Neural progenitor cell (in vitro differentiated cells): ENCODE data around the gene ZDHHC8. TPM values are rescaled to one million over a fixed set of nuclear protein-coding genes. Genes with fewer than 3 reads are reported as not detected.

Experiments used
- DNase-seq: peaks from one replicate; pipeline ENCODE4 v3.0.0-alpha.2; 2016; ENCODE audit warnings: low spot score
- H2AFZ ChIP-seq: fragments of 200-600 bp; sonication (generic); replicated peaks from 2 replicates; pipeline ENCODE4 v1.6.1; 2016; ENCODE audit warnings: antibody characterized with exemption
- H3F3A ChIP-seq: fragments of 200-600 bp; sonication (generic); 2 replicates; pipeline ENCODE4 v1.6.1; 2016; ENCODE audit warnings: antibody characterized with exemption, low read depth
- H3K27ac ChIP-seq: fragments of 200-600 bp; sonication (generic); 2 replicates; pipeline ENCODE4 v1.5.1; 2016; ENCODE audit warnings: mild to moderate bottlenecking
- H3K27me3 ChIP-seq: fragments of 200-600 bp; sonication (generic); 2 replicates; pipeline ENCODE4 v1.6.1; 2016; ENCODE audit warnings: mild to moderate bottlenecking, moderate library complexity
- H3K36me3 ChIP-seq: fragments of 200-600 bp; sonication (generic); 2 replicates; pipeline ENCODE4 v1.5.1; 2016
- H3K4me1 ChIP-seq: fragments of 200-600 bp; sonication (generic); 2 replicates; pipeline ENCODE4 v1.6.1; 2016; ENCODE audit warnings: mixed run types
- H3K4me2 ChIP-seq: fragments of 200-600 bp; sonication (generic); 2 replicates; pipeline ENCODE4 v1.6.1; 2016
- H3K4me3 ChIP-seq: fragments of 200-600 bp; sonication (generic); 2 replicates; pipeline ENCODE4 v1.5.1; 2016
- H3K79me2 ChIP-seq: fragments of 200-600 bp; sonication (generic); 2 replicates; pipeline ENCODE4 v1.6.1; 2016; ENCODE audit warnings: low read depth
- H3K9ac ChIP-seq: fragments of 200-600 bp; sonication (generic); 2 replicates; pipeline ENCODE4 v1.6.1; 2016
- H3K9me3 ChIP-seq: fragments of 200-600 bp; sonication (generic); 2 replicates; pipeline ENCODE4 v1.5.1; 2016; ENCODE audit warnings: low read depth
- H4K20me1 ChIP-seq: fragments of 200-600 bp; sonication (generic); 2 replicates; pipeline ENCODE4 v1.6.1; 2016; ENCODE audit warnings: low read depth
- H3K27ac Mint-ChIP-seq: 3 replicates; pipeline ENCODE4 v1.8.0; 2021; ENCODE audit warnings: mixed read lengths
- H3K27me3 Mint-ChIP-seq: 2 replicates; pipeline ENCODE4 v1.8.0; 2022; ENCODE audit warnings: low read depth, mild to moderate bottlenecking, inconsistent platforms, moderate library complexity, mixed read lengths; ENCODE audit not compliant: insufficient read depth
- H3K36me3 Mint-ChIP-seq: 3 replicates; pipeline ENCODE4 v1.8.0; 2021; ENCODE audit warnings: mixed read lengths
- H3K4me1 Mint-ChIP-seq: 3 replicates; pipeline ENCODE4 v1.8.0; 2021; ENCODE audit warnings: mixed read lengths
- H3K4me3 Mint-ChIP-seq: 3 replicates; pipeline ENCODE4 v1.8.0; 2021; ENCODE audit warnings: mild to moderate bottlenecking, moderate library complexity, mixed read lengths
- H3K9me3 Mint-ChIP-seq: 3 replicates; pipeline ENCODE4 v1.8.0; 2020; ENCODE audit warnings: mixed read lengths
- CTCF ChIP-seq: fragments of 200-600 bp; sonication (generic); IDR thresholded peaks from 2 replicates; pipeline ENCODE4 v1.5.1; 2017; ENCODE audit warnings: antibody characterized with exemption, mild to moderate bottlenecking
- EZH2 ChIP-seq: fragments of 200-600 bp; sonication (generic); IDR thresholded peaks from 2 replicates; pipeline ENCODE4 v1.6.1; 2017; ENCODE audit warnings: antibody characterized with exemption, mild to moderate bottlenecking, moderate library complexity
- EZH2phosphoT487 ChIP-seq: fragments of 200-600 bp; sonication (generic); IDR thresholded peaks from 2 replicates; pipeline ENCODE4 v1.6.1; 2017; ENCODE audit warnings: antibody characterized with exemption
- total RNA-seq: library from RNA; depleted of rRNA; stranded (reverse); fragments of >200 nt; gene quantifications from 2 replicates; pipeline ENCODE4 v1.2.3, GENCODE V29; 2015; ENCODE audit warnings: low replicate concordance

ZDHHC8 gene
- total RNA-seq, 1 donor from 2014 or later, result 7.1 TPM

- Histone ChIP-seq H3K9me3 (no peaks in the 10 kb centered on the region), H4K20me1 (no peaks in the 10 kb centered on the region), H3K27me3 (no peaks in the 10 kb centered on the region), H3F3A (no peaks in the 10 kb centered on the region), H2AFZ (no peak overlapping the region), H3K4me3 (no peak overlapping the region), H3K36me3 (no peaks in the 10 kb centered on the region), H3K27ac (no peak overlapping the region), H3K9ac (no peak overlapping the region), H3K4me2 (no peak overlapping the region), H3K4me1 (peaks cover 9% of the 10 kb centered on the region), H3K79me2 (no peaks in the 10 kb centered on the region)
- H3K4me3 Mint-ChIP-seq, result no peak overlapping the region
- DNase-seq, result no peak
- H3K9me3 Mint-ChIP-seq, result no peaks in the 10 kb centered on the region
- no peak overlapping the region for H3K27ac Mint-ChIP-seq
- H3K27me3 Mint-ChIP-seq, result peaks cover 2% of the 10 kb centered on the region
- H3K36me3 Mint-ChIP-seq, result no peaks in the 10 kb centered on the region
- TF ChIP-seq CTCF (no peak), EZH2phosphoT487 (no peak), EZH2 (no peak)
- peaks cover 7% of the 10 kb centered on the region for H3K4me1 Mint-ChIP-seq
Measured at GRCh38 chr22:20187777-20188566, 56.4 kb downstream of the ZDHHC8 start.

GRCh38 chr22:20188567-20188877 lies 56.9 kb downstream of the ZDHHC8 start:
- H3K27ac ChIP-seq, result no peak overlapping the region
- no peak overlapping the region for H3K4me3 ChIP-seq
- H3K4me1 ChIP-seq, result peaks cover 9% of the 10 kb centered on the region
- Mint-ChIP-seq H3K27me3 (peaks cover 2% of the 10 kb centered on the region), H3K4me3 (no peak overlapping the region), H3K27ac (no peak overlapping the region), H3K4me1 (peaks cover 7% of the 10 kb centered on the region), H3K36me3 (no peaks in the 10 kb centered on the region), H3K9me3 (no peaks in the 10 kb centered on the region)
- H3K4me2 ChIP-seq, result no peak overlapping the region
- no peaks in the 10 kb centered on the region for H3F3A ChIP-seq
- H3K36me3 ChIP-seq, result no peaks in the 10 kb centered on the region
- no peak overlapping the region for H2AFZ ChIP-seq
- no peak for DNase-seq
- no peaks in the 10 kb centered on the region for H3K79me2 ChIP-seq
- H3K9ac ChIP-seq, result no peak overlapping the region
- H3K27me3 ChIP-seq, result no peaks in the 10 kb centered on the region
- TF ChIP-seq CTCF, result no peak
- TF ChIP-seq EZH2phosphoT487, result no peak
- TF ChIP-seq EZH2, result no peak
- H3K9me3 ChIP-seq, result no peaks in the 10 kb centered on the region
- H4K20me1 ChIP-seq, result no peaks in the 10 kb centered on the region

- H3K79me2 ChIP-seq, result no peaks in the 10 kb centered on the region
- no peaks in the 10 kb centered on the region for H3K9me3 ChIP-seq
- TF ChIP-seq CTCF (no peak), EZH2phosphoT487 (no peak)
- H3K36me3 ChIP-seq, result no peaks in the 10 kb centered on the region
- H3K4me1 Mint-ChIP-seq, result peaks cover 7% of the 10 kb centered on the region
- no peak overlapping the region for H2AFZ ChIP-seq
- H3K27ac ChIP-seq, result no peak overlapping the region
- H3K36me3 Mint-ChIP-seq, result no peaks in the 10 kb centered on the region
- no peaks in the 10 kb centered on the region for H3K27me3 ChIP-seq
- H3K27ac Mint-ChIP-seq, result no peak overlapping the region
- H3F3A ChIP-seq, result no peaks in the 10 kb centered on the region
- H3K4me3 ChIP-seq, result no peak overlapping the region
- no peaks in the 10 kb centered on the region for H4K20me1 ChIP-seq
- H3K4me2 ChIP-seq, result no peak overlapping the region
- no peak for DNase-seq
- H3K4me3 Mint-ChIP-seq, result no peak overlapping the region
- peaks cover 9% of the 10 kb centered on the region for H3K4me1 ChIP-seq
- H3K9me3 Mint-ChIP-seq, result no peaks in the 10 kb centered on the region
- no peak overlapping the region for H3K9ac ChIP-seq
- H3K27me3 Mint-ChIP-seq, result peaks cover 5% of the 10 kb centered on the region
Measured at GRCh38 chr22:20191000-20191515, 59.5 kb downstream of the ZDHHC8 start.
